ENCODE measurements around the gene AFF3. TPM values are rescaled to one million over a fixed set of nuclear protein-coding genes. Genes with fewer than 3 reads are reported as not detected.

Gene AFF3
- total RNA-seq, 3 donors from 2014 or later (not counting 1 experiment from before 2014, with no cell fraction given): 4.6 to 9.6 (median 5.6) TPM

DNA sequence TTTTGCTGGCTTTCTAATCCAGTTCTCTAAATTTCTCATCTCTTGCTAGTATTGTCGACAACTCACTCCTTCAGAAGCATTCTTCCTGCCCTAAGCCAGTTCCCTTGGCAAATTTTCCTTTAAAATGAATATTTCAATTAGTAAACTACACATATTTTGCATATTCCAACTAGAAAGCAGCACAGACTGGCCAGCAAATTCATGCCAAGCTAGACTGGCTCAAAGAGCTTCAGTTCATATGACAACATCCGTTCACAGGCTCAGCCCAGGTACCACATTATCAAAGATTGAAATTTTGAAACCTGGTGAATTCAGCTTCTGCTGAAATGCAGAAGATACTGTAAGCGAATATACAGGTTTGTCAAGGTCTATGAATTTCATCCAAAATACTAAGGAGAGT is 64.5 kb downstream of the AFF3 start:
- WGBS (ENCODE audit: insufficient coverage): 93% methylated on average over 2 of the region's 3 CpGs
- no peaks in the 10 kb centered on the region for H3K36me3 ChIP-seq (ENCODE audit: control insufficient read depth, insufficient read depth, low read length)
- peaks cover 0 to 4% of the 10 kb centered on the region in 2 donors for H3K27me3 Mint-ChIP-seq (ENCODE audit: low read depth in 2 of 2)
- H3K36me3 Mint-ChIP-seq: no peaks in the 10 kb centered on the region
- ATAC-seq (no peak), DNase-seq (no peak)
- no peaks in the 10 kb centered on the region for H3K4me1 ChIP-seq (ENCODE audit: control insufficient read depth, insufficient read depth, low read length)
- H3K27ac ChIP-seq (ENCODE audit: low read length): no peak overlapping the region
- TF ChIP-seq, protein P1, sequence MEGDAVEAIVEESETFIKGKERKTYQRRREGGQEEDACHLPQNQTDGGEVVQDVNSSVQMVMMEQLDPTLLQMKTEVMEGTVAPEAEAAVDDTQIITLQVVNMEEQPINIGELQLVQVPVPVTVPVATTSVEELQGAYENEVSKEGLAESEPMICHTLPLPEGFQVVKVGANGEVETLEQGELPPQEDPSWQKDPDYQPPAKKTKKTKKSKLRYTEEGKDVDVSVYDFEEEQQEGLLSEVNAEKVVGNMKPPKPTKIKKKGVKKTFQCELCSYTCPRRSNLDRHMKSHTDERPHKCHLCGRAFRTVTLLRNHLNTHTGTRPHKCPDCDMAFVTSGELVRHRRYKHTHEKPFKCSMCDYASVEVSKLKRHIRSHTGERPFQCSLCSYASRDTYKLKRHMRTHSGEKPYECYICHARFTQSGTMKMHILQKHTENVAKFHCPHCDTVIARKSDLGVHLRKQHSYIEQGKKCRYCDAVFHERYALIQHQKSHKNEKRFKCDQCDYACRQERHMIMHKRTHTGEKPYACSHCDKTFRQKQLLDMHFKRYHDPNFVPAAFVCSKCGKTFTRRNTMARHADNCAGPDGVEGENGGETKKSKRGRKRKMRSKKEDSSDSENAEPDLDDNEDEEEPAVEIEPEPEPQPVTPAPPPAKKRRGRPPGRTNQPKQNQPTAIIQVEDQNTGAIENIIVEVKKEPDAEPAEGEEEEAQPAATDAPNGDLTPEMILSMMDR (IDR thresholded peaks at IDR 0.05): no peak
- H3K4me3 Mint-ChIP-seq: no peak overlapping the region
- H3K9me3 Mint-ChIP-seq: no peaks in the 10 kb centered on the region
- H3K27me3 ChIP-seq (ENCODE audit: control insufficient read depth, insufficient read depth, low read length): no peaks in the 10 kb centered on the region
- no peaks in the 10 kb centered on the region for H3K9me3 ChIP-seq (ENCODE audit: control insufficient read depth, insufficient read depth, low read length)
- intact Hi-C loops (cut with micrococcal nuclease): no loop called here
- no peak overlapping the region for H3K4me3 ChIP-seq (ENCODE audit: low read length)
- H3K4me1 Mint-ChIP-seq: no peaks in the 10 kb centered on the region
- no peak overlapping the region for H3K27ac Mint-ChIP-seq

DNA sequence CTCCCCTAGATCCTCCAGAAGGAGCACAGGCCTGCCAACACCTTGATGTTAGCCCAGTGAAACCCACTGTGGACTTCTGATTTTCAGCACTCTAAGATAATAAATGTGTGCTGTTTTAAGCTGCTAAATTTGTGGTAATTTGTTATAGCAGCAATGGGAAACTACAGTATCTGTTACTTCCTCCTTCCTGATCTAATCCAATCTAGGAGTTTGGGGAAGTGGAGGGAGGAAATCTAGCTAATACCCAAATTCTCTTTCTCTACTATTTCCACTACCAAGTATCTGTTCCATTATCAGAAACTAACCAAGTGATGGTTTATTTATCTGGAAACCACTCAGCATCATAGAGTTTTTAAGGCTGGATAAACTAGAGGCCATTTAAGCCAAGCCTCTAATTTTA is 64.9 kb downstream of the AFF3 start:
- H3K36me3 ChIP-seq (ENCODE audit: control insufficient read depth, insufficient read depth, low read length): no peaks in the 10 kb centered on the region
- Mint-ChIP-seq H3K4me3 (no peak overlapping the region), H3K36me3 (no peaks in the 10 kb centered on the region), H3K4me1 (no peaks in the 10 kb centered on the region), H3K27me3 (ENCODE audit: low read depth in 2 of 2) (peaks cover 0 to 6% of the 10 kb centered on the region in 2 donors), H3K9me3 (no peaks in the 10 kb centered on the region), H3K27ac (no peak overlapping the region)
- H3K27ac ChIP-seq (ENCODE audit: low read length): no peak overlapping the region
- ATAC-seq: no peak
- H3K9me3 ChIP-seq (ENCODE audit: control insufficient read depth, insufficient read depth, low read length): no peaks in the 10 kb centered on the region
- TF ChIP-seq, protein P1 (IDR thresholded peaks at IDR 0.05): no peak
- no peak overlapping the region for H3K4me3 ChIP-seq (ENCODE audit: low read length)
- no peak for DNase-seq
- intact Hi-C loops (cut with micrococcal nuclease): no loop called here
- H3K4me1 ChIP-seq (ENCODE audit: control insufficient read depth, insufficient read depth, low read length): no peaks in the 10 kb centered on the region
- no peaks in the 10 kb centered on the region for H3K27me3 ChIP-seq (ENCODE audit: control insufficient read depth, insufficient read depth, low read length)

DNA sequence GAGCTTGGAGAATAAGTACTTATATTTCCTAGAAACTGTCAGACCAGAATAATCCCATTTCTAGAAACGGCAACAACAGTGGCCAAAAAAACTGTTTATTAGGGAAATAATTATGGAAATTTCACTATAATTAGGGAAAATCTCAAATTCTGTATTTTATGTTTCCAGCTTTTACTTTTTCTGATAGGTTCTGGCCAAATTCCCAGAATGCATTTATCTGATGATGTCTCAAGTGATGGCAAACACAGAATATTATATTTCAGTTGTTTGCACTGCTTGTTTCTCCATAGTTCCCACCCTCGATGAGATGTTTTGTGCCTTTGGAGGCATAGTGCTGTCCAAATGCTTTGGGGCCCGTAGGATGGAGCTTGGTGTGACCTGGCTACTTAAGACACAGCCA is 66.9 kb downstream of the AFF3 start:
- Mint-ChIP-seq H3K36me3 (no peaks in the 10 kb centered on the region), H3K27ac (no peak overlapping the region), H3K27me3 (ENCODE audit: low read depth in 2 of 2) (peaks cover 0 to 6% of the 10 kb centered on the region in 2 donors), H3K4me1 (no peaks in the 10 kb centered on the region), H3K9me3 (no peaks in the 10 kb centered on the region), H3K4me3 (no peak overlapping the region)
- 100% methylated on average over 2 of the region's 3 CpGs for WGBS (ENCODE audit: insufficient coverage)
- Histone ChIP-seq H3K27ac (ENCODE audit: low read length) (no peak overlapping the region), H3K4me1 (ENCODE audit: control insufficient read depth, insufficient read depth, low read length) (no peaks in the 10 kb centered on the region), H3K27me3 (ENCODE audit: control insufficient read depth, insufficient read depth, low read length) (no peaks in the 10 kb centered on the region), H3K36me3 (ENCODE audit: control insufficient read depth, insufficient read depth, low read length) (no peaks in the 10 kb centered on the region), H3K9me3 (ENCODE audit: control insufficient read depth, insufficient read depth, low read length) (no peaks in the 10 kb centered on the region), H3K4me3 (ENCODE audit: low read length) (no peak overlapping the region)
- intact Hi-C loops (cut with micrococcal nuclease): no loop called here
- ATAC-seq: no peak
- TF ChIP-seq, protein P1 (IDR thresholded peaks at IDR 0.05): no peak
- DNase-seq: no peak

DNA sequence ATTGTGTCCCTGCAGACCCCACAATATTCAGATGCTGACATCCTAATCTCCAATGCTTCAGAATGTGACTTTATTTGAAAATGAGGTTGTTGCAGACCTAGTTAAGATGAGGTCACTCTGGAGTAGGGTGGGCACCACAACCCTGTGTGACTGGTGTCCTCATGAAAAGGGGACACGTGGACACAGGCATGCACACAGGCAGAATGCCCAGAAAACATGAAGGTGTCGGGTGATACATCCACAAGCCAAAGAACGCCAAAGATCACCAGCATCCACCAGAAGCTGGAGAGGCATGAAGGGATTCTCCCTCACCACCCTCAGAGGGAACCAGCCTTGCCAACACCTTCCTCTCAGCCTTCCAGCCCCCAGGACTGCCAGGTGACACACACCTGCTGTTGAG is 69.3 kb downstream of the AFF3 start:
- no peaks in the 10 kb centered on the region for H3K4me1 Mint-ChIP-seq
- Histone ChIP-seq H3K36me3 (ENCODE audit: control insufficient read depth, insufficient read depth, low read length) (no peaks in the 10 kb centered on the region), H3K27me3 (ENCODE audit: control insufficient read depth, insufficient read depth, low read length) (no peaks in the 10 kb centered on the region), H3K4me1 (ENCODE audit: control insufficient read depth, insufficient read depth, low read length) (no peaks in the 10 kb centered on the region), H3K27ac (ENCODE audit: low read length) (no peak overlapping the region), H3K4me3 (ENCODE audit: low read length) (no peak overlapping the region), H3K9me3 (ENCODE audit: control insufficient read depth, insufficient read depth, low read length) (no peaks in the 10 kb centered on the region)
- no peak for DNase-seq
- ATAC-seq: no peak
- H3K27me3 Mint-ChIP-seq (ENCODE audit: low read depth in 2 of 2): peaks cover 3 to 6% of the 10 kb centered on the region in 2 donors
- TF ChIP-seq, protein P1 (IDR thresholded peaks at IDR 0.05): no peak
- WGBS (ENCODE audit: insufficient coverage): 95% methylated on average over 3 of the region's 3 CpGs
- H3K9me3 Mint-ChIP-seq: no peaks in the 10 kb centered on the region
- no peak overlapping the region for H3K27ac Mint-ChIP-seq
- intact Hi-C loops (cut with micrococcal nuclease): no loop called here
- no peak overlapping the region for H3K4me3 Mint-ChIP-seq
- no peaks in the 10 kb centered on the region for H3K36me3 Mint-ChIP-seq

Data from natural killer cell (primary cell).